HT-29 (cell line): ENCODE measurements around the gene GMPS. TPM values are rescaled to one million over a fixed set of nuclear protein-coding genes. Genes with fewer than 3 reads are reported as not detected.
"Not testable (repeated sequence)": the region's sequence is repeated elsewhere in the genome, so short reads cannot be mapped to it uniquely, and the experiment has no call there.

ENCODE experiments used
- DNase-seq: peaks from one replicate; pipeline ENCODE4 v3.0.0-alpha.2; 2015; ENCODE audit warnings: low spot score
- total RNA-seq: library from RNA; depleted of rRNA; stranded (reverse); fragments of >200 nt; shearing (Covaris generic); gene quantifications from 2 replicates; pipeline ENCODE4 v1.2.3, GENCODE V29; 2014

Gene GMPS
- total RNA-seq, 1 experiment from 2014 or later = 23.8 TPM

GRCh38 chr3:155938409-155938808 lies 68.0 kb downstream of the GMPS start:
- DNase-seq = no peak

- DNase-seq = no peak
Observed at GRCh38 chr3:155941354-155941753, 70.9 kb downstream of the GMPS start.

DNA sequence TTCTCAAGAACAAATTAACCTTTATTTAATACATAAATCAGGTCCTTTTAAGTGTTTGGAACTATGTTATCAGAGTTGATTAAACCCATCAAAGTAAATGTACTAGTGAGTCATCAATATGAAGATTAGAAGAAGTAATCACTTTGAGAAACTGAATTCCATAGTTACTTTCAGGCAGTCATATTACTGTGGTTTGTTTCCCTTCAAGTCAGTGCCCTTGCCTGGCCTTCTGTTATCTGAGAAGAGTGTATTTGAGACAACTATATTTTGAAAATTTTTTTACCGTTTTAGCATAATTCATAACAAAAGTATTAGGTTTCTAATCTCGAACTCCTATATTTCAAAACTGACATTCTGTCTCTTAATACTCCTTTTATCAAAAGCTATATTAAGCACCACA lies 73.6 kb downstream of the GMPS start:
- no peak for DNase-seq

DNA sequence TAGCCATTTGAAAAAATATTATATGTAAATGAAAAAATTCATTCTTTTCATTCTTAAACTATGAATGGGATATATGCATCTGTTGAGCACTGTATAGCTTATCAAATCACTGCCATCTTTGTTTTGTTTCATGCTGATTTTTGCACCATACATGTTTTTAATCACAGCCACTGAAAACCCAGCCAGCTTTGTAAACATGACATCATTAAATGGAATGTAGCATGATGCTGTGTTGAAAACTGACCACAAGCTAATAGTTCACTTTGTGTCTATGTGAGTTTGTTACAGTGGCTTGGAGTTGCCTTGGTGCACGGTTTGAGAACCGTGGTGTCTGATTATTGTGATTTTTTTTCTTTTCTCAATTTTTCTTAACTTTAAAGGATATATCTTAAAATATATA lies 75.7 kb downstream of the GMPS start:
- no peak for DNase-seq

- DNase-seq = no peak
Observed at GRCh38 chr3:155948476-155948875, 78.0 kb downstream of the GMPS start.

GRCh38 chr3:155949453-155950217 lies 79.2 kb downstream of the GMPS start:
- no peak for DNase-seq

- DNase-seq = no peak
Observed at GRCh38 chr3:155956508-155957411, 86.3 kb downstream of the GMPS start.

- no peak for DNase-seq
Observed at GRCh38 chr3:155957412-155957880, 87.0 kb downstream of the GMPS start.

- no peak for DNase-seq
Observed at GRCh38 chr3:155958676-155959075, 88.2 kb downstream of the GMPS start.

GRCh38 chr3:155960060-155960459 lies 89.6 kb downstream of the GMPS start:
- DNase-seq = no peak

DNA sequence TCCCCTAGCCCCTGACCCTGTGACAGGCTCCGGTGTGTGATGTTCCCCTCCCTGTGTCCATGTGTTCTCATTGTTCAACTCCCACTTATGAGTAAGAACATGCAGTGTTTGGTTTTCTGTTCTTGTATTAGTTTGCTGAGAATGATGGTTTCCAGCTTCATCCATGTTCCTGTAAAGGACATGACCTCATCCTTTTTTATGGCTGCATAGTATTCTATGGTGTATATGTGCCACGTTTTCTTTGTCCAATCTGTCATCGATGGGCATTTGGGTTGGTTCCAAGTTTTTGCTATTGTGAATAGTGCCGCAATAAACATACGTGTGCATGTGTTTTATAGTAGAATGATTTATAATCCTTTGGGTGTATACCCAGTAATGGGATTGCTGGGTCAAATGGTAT lies 90.6 kb downstream of the GMPS start:
- DNase-seq = not testable (repeated sequence)

DNA sequence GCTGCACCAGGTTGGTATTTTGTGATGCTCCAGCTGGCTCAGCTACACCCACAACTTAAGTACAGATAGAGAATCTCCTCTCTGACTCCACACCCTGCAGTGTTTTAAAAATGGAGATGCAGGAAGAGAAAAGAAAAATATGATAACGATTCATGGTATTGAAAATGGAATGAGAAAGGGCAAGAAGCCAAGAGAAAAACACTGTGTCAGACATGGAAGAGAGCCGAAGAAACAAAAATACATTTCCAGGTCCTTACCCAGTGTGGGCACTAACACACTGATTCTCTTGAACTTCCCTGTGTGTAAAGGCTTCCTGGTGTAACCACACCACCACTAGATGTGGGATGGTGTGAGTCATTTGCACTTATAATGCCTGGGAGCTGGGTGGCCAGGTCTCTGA lies 93.1 kb downstream of the GMPS start:
- no peak for DNase-seq

DNA sequence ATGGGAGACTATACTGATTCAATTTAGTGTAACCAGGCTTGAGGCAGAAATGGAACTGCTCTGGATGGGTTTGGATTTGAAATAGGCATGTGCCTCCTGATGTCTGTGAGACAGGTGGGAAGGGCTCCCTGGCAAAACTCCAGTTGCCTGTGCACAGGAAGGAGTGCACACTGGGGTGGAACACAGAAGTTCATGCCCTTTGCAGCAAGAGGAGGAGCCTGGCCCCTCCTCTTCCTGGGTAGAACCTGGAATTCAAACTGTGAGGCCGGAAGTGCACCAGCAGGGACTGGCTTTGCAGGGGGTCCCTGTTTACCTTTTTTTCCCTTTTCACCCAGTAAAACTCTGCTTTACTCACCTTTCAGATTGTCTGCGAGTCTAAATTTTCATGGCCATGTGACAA lies 99.9 kb downstream of the GMPS start:
- DNase-seq = no peak

DNA sequence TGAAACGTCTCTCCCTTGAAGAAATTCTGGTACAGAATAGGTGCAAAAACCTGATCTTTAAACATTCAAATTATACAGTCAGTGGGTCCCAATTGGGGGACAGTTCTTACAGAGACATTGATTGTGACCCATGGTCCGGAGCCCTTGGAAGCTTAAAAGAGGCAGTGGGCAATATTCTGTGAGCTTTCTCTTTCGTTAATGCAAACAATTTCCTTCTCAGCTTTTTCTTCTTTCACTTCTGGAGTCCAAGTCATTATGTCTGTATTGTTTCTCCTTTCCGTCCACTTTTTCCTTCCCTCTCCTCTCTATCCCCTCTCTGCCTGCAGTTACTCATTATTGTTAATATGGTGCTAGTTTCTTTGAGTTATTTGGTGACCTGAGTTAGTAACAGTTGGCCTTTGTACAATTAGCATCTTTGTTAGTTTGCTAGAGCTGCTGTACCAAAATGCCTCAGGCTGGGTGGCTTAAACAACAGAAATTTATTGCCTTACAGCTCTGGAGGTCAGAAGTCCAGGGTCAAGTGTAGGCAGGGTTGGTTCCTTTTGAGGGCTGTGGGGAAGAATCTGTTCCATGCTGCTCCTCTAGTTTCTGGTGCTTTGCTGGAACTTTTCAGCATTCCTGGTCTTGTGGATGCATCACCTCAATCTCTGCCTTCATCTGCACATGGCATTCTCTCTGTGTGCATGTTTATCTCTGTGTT lies 102.6 kb downstream of the GMPS start:
- no peak for DNase-seq

DNA sequence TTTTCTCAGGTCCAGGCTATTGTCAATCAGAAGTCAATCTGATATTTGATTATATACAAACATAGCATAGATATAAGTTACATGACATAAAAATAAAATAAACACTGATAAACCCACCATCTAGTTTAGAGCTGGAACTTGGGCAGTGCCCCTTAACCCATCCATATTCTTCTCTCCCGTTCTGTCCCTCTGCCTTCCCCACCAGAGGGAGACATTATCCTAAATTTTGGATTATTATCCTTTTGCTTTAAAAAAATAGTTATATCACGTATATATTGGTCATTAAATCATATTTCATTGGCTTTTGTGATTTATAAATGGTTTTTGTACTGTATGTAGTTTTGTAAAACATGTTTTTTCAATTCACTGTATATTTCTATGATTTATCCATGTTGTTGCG lies 107.9 kb downstream of the GMPS start:
- peak; percentile 11 for DNase-seq

DNA sequence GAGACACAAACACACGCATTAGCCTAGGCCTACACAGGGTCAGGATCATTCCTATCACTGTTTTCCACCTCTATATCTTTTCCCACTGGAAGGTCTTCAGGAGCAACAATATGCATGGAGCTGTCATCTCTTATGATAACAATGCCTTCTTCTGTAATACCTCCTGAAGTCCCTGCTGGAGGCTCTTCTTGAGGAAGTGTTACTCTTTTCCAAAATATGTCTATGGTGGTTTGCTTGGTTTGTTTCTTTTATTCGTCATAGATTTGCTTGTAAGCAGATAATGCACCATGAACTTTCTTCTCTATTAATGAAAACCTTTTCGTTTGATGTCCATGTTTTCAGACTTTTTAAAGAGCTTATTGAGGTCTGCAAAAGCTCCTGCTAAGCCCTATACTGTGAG lies 109.3 kb downstream of the GMPS start:
- DNase-seq = no peak

GRCh38 chr3:155981669-155982068 lies 111.2 kb downstream of the GMPS start:
- DNase-seq = no peak

DNA sequence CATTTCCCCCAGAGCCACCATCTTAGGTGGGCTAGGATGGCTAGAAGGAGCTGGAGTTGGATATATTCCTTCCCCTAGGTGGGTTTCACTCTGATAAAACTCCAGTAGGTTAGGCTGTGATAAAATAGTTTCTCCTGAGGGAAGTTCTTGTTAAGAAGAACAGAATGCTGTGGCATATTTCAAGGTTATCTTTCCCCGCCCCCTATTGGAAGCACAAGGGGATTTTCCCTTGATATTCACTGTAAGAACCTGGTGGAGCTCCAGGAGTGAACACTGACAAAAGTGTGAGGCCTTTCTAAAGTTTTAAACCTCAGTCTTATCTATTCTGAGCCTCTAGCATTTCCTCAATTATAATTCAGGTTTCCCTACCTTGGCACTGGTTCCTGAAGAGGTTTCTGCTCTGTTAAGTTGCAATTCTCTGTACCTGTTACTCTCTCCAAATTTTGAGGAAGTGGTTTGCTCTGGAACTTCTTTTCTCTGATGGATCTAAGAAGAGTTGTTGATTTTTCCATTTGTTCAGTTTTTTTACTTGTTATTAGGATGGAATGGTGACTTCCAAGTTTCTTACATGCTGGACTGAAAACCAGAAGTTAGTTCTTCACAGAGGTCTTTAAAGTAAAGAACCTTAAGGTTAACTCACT lies 113.5 kb downstream of the GMPS start:
- peak; percentile 15 for DNase-seq

DNA sequence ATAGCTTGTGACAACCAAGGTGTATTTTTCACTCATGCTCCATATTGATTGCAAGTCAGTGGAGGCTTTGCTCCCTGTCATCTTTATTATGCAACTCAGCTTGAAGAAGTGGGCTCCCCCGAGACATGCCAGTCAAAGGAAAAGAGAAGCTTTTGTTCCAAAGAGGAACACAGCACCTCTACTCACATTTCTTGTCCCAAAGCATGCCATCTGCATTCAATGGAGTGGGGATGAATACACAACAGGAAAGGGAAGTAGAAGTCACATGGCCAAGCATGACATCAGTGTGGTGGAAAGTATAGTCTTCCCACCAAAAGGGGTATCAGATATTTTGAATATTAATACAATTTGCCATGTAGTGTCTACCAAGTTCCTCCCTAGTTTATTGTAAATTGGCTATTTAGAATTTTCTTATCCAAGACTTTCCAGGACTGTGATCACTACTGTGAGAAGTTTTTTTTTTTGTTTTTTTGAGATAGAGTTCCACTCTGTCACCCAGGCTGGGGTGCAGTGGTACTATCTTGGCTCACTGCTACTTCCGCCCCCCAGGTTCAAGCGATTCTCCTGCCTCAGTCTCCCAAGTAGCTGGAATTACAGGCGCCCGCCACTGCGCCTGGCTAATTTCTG lies 114.5 kb downstream of the GMPS start:
- no peak for DNase-seq

DNA sequence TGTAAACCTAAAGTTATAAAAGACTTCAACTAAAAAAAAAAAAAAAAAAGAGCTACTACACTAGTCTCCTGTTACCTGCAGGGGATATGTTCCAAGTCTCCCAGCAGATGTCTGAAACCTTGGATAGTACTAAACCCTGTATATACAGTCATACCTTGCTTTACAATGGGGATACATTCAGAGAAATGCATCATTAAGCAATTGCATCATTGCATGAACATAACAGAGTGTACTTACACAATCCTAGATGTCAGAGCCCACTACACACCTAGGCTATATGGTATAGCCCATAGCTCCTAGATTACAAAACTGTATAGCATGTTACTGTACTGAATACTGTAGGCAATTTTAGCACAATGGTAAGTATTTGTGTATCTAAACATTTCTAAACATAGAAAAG lies 119.1 kb downstream of the GMPS start:
- no peak for DNase-seq

GRCh38 chr3:155991212-155991611 lies 120.8 kb downstream of the GMPS start:
- DNase-seq = no peak
